ENCODE results near the gene TFB1M.

Gene TFB1M

GRCh38 chr6:155267411-155267810 is 46.9 kb downstream of the TFB1M start:
- no peak for TF ChIP-seq YY1 (IDR thresholded peaks at IDR 0.05; ENCODE audit: insufficient read depth, insufficient read length)
- TF ChIP-seq ZNF274 (IDR thresholded peaks at IDR 0.05; ENCODE audit: low read depth, low read length), result no peak
- no peak for TF ChIP-seq SUZ12 (IDR thresholded peaks at IDR 0.05; ENCODE audit: extremely low read depth, insufficient read depth, insufficient read length)
- Histone ChIP-seq H3K36me3 (ENCODE audit: insufficient read depth, insufficient read length, low read length) (peaks cover 11% of the 10 kb centered on the region), H3K9ac (ENCODE audit: insufficient read length, low read depth) (no peak overlapping the region), H3K27me3 (ENCODE audit: insufficient read depth, insufficient read length) (no peaks in the 10 kb centered on the region), H3K4me3 (ENCODE audit: insufficient read length, low read depth) (no peak overlapping the region), H3K9me3 (ENCODE audit: insufficient read depth, low read length) (no peaks in the 10 kb centered on the region), H3K4me1 (ENCODE audit: insufficient read depth, insufficient read length) (no peaks in the 10 kb centered on the region)
- no peak for DNase-seq (ENCODE audit: low read depth, low spot score)

- H3K27me3 ChIP-seq (ENCODE audit: insufficient read depth, insufficient read length), result no peaks in the 10 kb centered on the region
- DNase-seq (ENCODE audit: low read depth, low spot score), result no peak
- H3K4me3 ChIP-seq (ENCODE audit: insufficient read length, low read depth), result no peak overlapping the region
- no peaks in the 10 kb centered on the region for H3K9me3 ChIP-seq (ENCODE audit: insufficient read depth, low read length)
- TF ChIP-seq YY1 (IDR thresholded peaks at IDR 0.05; ENCODE audit: insufficient read depth, insufficient read length) (no peak), ZNF274 (IDR thresholded peaks at IDR 0.05; ENCODE audit: low read depth, low read length) (no peak), SUZ12 (IDR thresholded peaks at IDR 0.05; ENCODE audit: extremely low read depth, insufficient read depth, insufficient read length) (no peak)
- no peak overlapping the region for H3K9ac ChIP-seq (ENCODE audit: insufficient read length, low read depth)
- no peaks in the 10 kb centered on the region for H3K4me1 ChIP-seq (ENCODE audit: insufficient read depth, insufficient read length)
- peaks cover 15% of the 10 kb centered on the region for H3K36me3 ChIP-seq (ENCODE audit: insufficient read depth, insufficient read length, low read length)
These were observed 48.3 kb downstream of the TFB1M start for GRCh38 chr6:155265843-155266535.

- no peak overlapping the region for H3K4me3 ChIP-seq (ENCODE audit: insufficient read length, low read depth)
- TF ChIP-seq SUZ12 (IDR thresholded peaks at IDR 0.05; ENCODE audit: extremely low read depth, insufficient read depth, insufficient read length) (no peak), YY1 (IDR thresholded peaks at IDR 0.05; ENCODE audit: insufficient read depth, insufficient read length) (no peak), ZNF274 (IDR thresholded peaks at IDR 0.05; ENCODE audit: low read depth, low read length) (no peak)
- no peaks in the 10 kb centered on the region for H3K4me1 ChIP-seq (ENCODE audit: insufficient read depth, insufficient read length)
- no peaks in the 10 kb centered on the region for H3K27me3 ChIP-seq (ENCODE audit: insufficient read depth, insufficient read length)
- peaks cover 23% of the 10 kb centered on the region for H3K36me3 ChIP-seq (ENCODE audit: insufficient read depth, insufficient read length, low read length)
- no peaks in the 10 kb centered on the region for H3K9me3 ChIP-seq (ENCODE audit: insufficient read depth, low read length)
- no peak overlapping the region for H3K9ac ChIP-seq (ENCODE audit: insufficient read length, low read depth)
- no peak for DNase-seq (ENCODE audit: low read depth, low spot score)
These were observed 49.5 kb downstream of the TFB1M start for GRCh38 chr6:155264693-155265320.

DNA sequence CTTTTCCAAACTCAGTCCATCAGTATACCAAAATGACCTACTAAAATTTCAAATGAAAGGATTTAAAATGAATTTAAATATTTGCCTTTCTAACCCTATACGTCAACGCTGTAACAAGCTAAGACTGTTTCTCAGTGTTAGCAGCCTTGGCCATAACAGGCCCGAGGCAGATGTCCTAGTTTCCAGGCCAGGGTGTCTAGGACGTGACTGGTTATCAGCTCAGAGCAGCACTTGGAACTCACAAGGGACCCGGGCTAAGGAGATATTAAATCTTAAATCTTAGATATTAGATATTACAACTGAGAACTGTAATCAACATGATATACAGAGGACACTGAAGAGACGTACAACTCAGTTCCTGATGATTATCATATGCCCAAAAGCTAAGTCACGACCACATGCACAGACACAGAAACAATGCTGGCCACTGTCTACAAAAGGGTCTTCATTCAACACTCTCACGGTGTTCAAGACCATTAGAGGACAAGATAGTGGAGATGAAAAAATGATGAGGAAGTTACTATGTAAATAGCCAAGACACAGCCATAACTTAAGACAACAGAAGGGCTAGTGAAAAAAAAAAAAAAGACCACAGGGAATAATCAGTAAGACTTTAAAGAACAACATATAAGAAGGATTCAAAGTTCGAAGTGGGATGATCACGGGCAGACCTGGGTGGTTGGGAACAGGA is 50.8 kb downstream of the TFB1M start, which contains the start of gene CLDN20:
TSS of gene CLDN20 (plus strand) at position 641 of the 691 bp plus-strand sequence. CDS start 11,707 bp downstream, outside the sequence.
- no peaks in the 10 kb centered on the region for H3K27me3 ChIP-seq (ENCODE audit: insufficient read depth, insufficient read length)
- TF ChIP-seq YY1 (IDR thresholded peaks at IDR 0.05; ENCODE audit: insufficient read depth, insufficient read length) (no peak), SUZ12 (IDR thresholded peaks at IDR 0.05; ENCODE audit: extremely low read depth, insufficient read depth, insufficient read length) (no peak), ZNF274 (IDR thresholded peaks at IDR 0.05; ENCODE audit: low read depth, low read length) (no peak)
- DNase-seq (ENCODE audit: low read depth, low spot score), result no peak
- H3K9me3 ChIP-seq (ENCODE audit: insufficient read depth, low read length), result no peaks in the 10 kb centered on the region
- no peak within 1 kb of the TSS for H3K9ac ChIP-seq (ENCODE audit: insufficient read length, low read depth)
- H3K4me1 ChIP-seq (ENCODE audit: insufficient read depth, insufficient read length), result peaks cover 2% of the 10 kb centered on the region
- H3K4me3 ChIP-seq (ENCODE audit: insufficient read length, low read depth), result no peak within 1 kb of the TSS
- peaks cover 36% of the 10 kb centered on the region for H3K36me3 ChIP-seq (ENCODE audit: insufficient read depth, insufficient read length, low read length)

DNA sequence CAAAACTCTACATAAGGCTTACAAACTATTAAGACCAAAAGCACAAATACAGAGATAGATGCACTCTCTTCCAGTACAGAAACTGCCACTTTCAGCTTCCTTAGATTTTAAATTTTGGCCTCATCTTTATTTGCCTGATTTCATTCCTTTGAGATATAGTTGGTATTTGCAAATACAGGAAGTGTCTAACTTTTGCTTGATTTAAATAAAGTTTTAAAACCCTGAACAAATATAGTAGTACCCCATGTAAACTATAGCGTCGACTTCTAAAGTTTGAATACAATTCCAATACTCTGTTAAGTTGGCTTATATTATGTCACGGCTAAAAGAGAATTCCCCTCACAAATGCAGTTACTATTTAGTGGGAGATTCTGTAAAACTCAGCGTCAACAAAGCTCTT is 51.6 kb downstream of the TFB1M start:
- no peak overlapping the region for H3K9ac ChIP-seq (ENCODE audit: insufficient read length, low read depth)
- no peaks in the 10 kb centered on the region for H3K27me3 ChIP-seq (ENCODE audit: insufficient read depth, insufficient read length)

GRCh38 chr6:155261111-155261900 is 53.0 kb downstream of the TFB1M start:
- no peaks in the 10 kb centered on the region for H3K9me3 ChIP-seq (ENCODE audit: insufficient read depth, low read length)
- no peak overlapping the region for H3K9ac ChIP-seq (ENCODE audit: insufficient read length, low read depth)
- H3K4me1 ChIP-seq (ENCODE audit: insufficient read depth, insufficient read length), result peaks cover 2% of the 10 kb centered on the region
- TF ChIP-seq SUZ12 (IDR thresholded peaks at IDR 0.05; ENCODE audit: extremely low read depth, insufficient read depth, insufficient read length) (no peak), YY1 (IDR thresholded peaks at IDR 0.05; ENCODE audit: insufficient read depth, insufficient read length) (no peak), ZNF274 (IDR thresholded peaks at IDR 0.05; ENCODE audit: low read depth, low read length) (no peak)
- no peak overlapping the region for H3K4me3 ChIP-seq (ENCODE audit: insufficient read length, low read depth)
- DNase-seq (ENCODE audit: low read depth, low spot score), result no peak
- H3K36me3 ChIP-seq (ENCODE audit: insufficient read depth, insufficient read length, low read length), result peaks cover 53% of the 10 kb centered on the region
- H3K27me3 ChIP-seq (ENCODE audit: insufficient read depth, insufficient read length), result no peaks in the 10 kb centered on the region

More for the DNA sequence above, 51.6 kb downstream of the TFB1M start:
- no peak for DNase-seq (ENCODE audit: low read depth, low spot score)
- Histone ChIP-seq H3K36me3 (ENCODE audit: insufficient read depth, insufficient read length, low read length) (peaks cover 44% of the 10 kb centered on the region), H3K4me3 (ENCODE audit: insufficient read length, low read depth) (no peak overlapping the region), H3K4me1 (ENCODE audit: insufficient read depth, insufficient read length) (peaks cover 2% of the 10 kb centered on the region), H3K9me3 (ENCODE audit: insufficient read depth, low read length) (no peaks in the 10 kb centered on the region)
- TF ChIP-seq SUZ12 (IDR thresholded peaks at IDR 0.05; ENCODE audit: extremely low read depth, insufficient read depth, insufficient read length) (no peak), ZNF274 (IDR thresholded peaks at IDR 0.05; ENCODE audit: low read depth, low read length) (no peak), YY1 (IDR thresholded peaks at IDR 0.05; ENCODE audit: insufficient read depth, insufficient read length) (no peak)
